Measurements from ENCODE around the gene GRIN2A. TPM values are rescaled to one million over a fixed set of nuclear protein-coding genes. Genes with fewer than 3 reads are reported as not detected.

The GRIN2A gene
- total and polyA plus RNA-seq, 2 experiments from 2014 or later = 0.05 to 1.6 TPM

GRCh38 chr16:9921997-9922396 lies 260.2 kb downstream of the GRIN2A start:
- Histone ChIP-seq H3K36me3 (replicated peaks; ENCODE audit: insufficient read depth, low read depth) (no peaks in the 10 kb centered on the region), H3K9me3 (ENCODE audit: low read depth) (no peaks in the 10 kb centered on the region), H3K27me3 (peaks cover 3% of the 10 kb centered on the region), H3K79me2 (no peaks in the 10 kb centered on the region), H3K4me2 (no peak overlapping the region), H4K20me1 (ENCODE audit: insufficient read depth, poor library complexity, severe bottlenecking) (no peaks in the 10 kb centered on the region), H3K27ac (no peak overlapping the region), H2AFZ (no peak overlapping the region), H3K4me3 (no peak overlapping the region), H3K4me1 (ENCODE audit: insufficient read depth) (no peaks in the 10 kb centered on the region), H3K9me2 (replicated peaks; ENCODE audit: insufficient read depth) (no peaks in the 10 kb centered on the region)
- WGBS (ENCODE audit: low lambda C conversion rate, missing lambda C conversion rate) = 88% methylated on average over 1 of the region's 1 CpG
- TF ChIP-seq CTCF (IDR thresholded peaks at IDR 0.05; ENCODE audit: poor library complexity) (no peak), EZH2 (IDR thresholded peaks at IDR 0.05; ENCODE audit: borderline replicate concordance) (no peak)
- DNase-seq (ENCODE audit: low spot score) = no peak

GRCh38 chr16:9919460-9919859 lies 262.8 kb downstream of the GRIN2A start:
- H3K4me1 ChIP-seq (ENCODE audit: insufficient read depth) = no peaks in the 10 kb centered on the region
- H4K20me1 ChIP-seq (ENCODE audit: insufficient read depth, poor library complexity, severe bottlenecking) = no peaks in the 10 kb centered on the region
- H2AFZ ChIP-seq = no peak overlapping the region
- DNase-seq (ENCODE audit: low spot score) = no peak
- no peaks in the 10 kb centered on the region for H3K79me2 ChIP-seq
- H3K27ac ChIP-seq = no peak overlapping the region
- H3K9me3 ChIP-seq (ENCODE audit: low read depth) = no peaks in the 10 kb centered on the region
- H3K36me3 ChIP-seq (replicated peaks; ENCODE audit: insufficient read depth, low read depth) = no peaks in the 10 kb centered on the region
- TF ChIP-seq EZH2 (IDR thresholded peaks at IDR 0.05; ENCODE audit: borderline replicate concordance) = no peak
- no peak for TF ChIP-seq CTCF (IDR thresholded peaks at IDR 0.05; ENCODE audit: poor library complexity)
- TF ChIP-seq EZH2phosphoT487 (IDR thresholded peaks at IDR 0.05; ENCODE audit: low read depth, severe bottlenecking, unreplicated experiment) = no peak
- no peak overlapping the region for H3K4me3 ChIP-seq
- H3K4me2 ChIP-seq = no peak overlapping the region
- 93% methylated on average over 3 of the region's 3 CpGs for WGBS (ENCODE audit: low lambda C conversion rate, missing lambda C conversion rate)
- H3K9me2 ChIP-seq (replicated peaks; ENCODE audit: insufficient read depth) = no peaks in the 10 kb centered on the region
- H3K27me3 ChIP-seq = no peaks in the 10 kb centered on the region

- 90% methylated on average over 6 of the region's 6 CpGs for WGBS (ENCODE audit: low lambda C conversion rate, missing lambda C conversion rate)
These were observed 264.5 kb downstream of the GRIN2A start for GRCh38 chr16:9917691-9918090.

More at GRCh38 chr16:9917691-9918090, 264.5 kb downstream of the GRIN2A start:
- H3K4me2 ChIP-seq = no peak overlapping the region
- H4K20me1 ChIP-seq (ENCODE audit: insufficient read depth, poor library complexity, severe bottlenecking) = no peaks in the 10 kb centered on the region
- no peak for DNase-seq (ENCODE audit: low spot score)
- TF ChIP-seq CTCF (IDR thresholded peaks at IDR 0.05; ENCODE audit: poor library complexity) (no peak), EZH2phosphoT487 (IDR thresholded peaks at IDR 0.05; ENCODE audit: low read depth, severe bottlenecking, unreplicated experiment) (no peak), EZH2 (IDR thresholded peaks at IDR 0.05; ENCODE audit: borderline replicate concordance) (no peak)
- no peaks in the 10 kb centered on the region for H3K79me2 ChIP-seq
- no peak overlapping the region for H3K27ac ChIP-seq
- no peak overlapping the region for H2AFZ ChIP-seq
- no peaks in the 10 kb centered on the region for H3K36me3 ChIP-seq (replicated peaks; ENCODE audit: insufficient read depth, low read depth)
- no peak overlapping the region for H3K4me3 ChIP-seq
- no peaks in the 10 kb centered on the region for H3K9me3 ChIP-seq (ENCODE audit: low read depth)
- no peaks in the 10 kb centered on the region for H3K4me1 ChIP-seq (ENCODE audit: insufficient read depth)
- H3K9me2 ChIP-seq (replicated peaks; ENCODE audit: insufficient read depth) = no peaks in the 10 kb centered on the region
- no peaks in the 10 kb centered on the region for H3K27me3 ChIP-seq

Measured in hepatocyte (in vitro differentiated cells).